ENCODE measurements around the gene PCNX3. TPM values are rescaled to one million over a fixed set of nuclear protein-coding genes. Genes with fewer than 3 reads are reported as not detected.

PCNX3 gene
- total RNA-seq, 1 donor from 2014 or later = 45.6 TPM

GRCh38 chr11:65591939-65592857, 23.4 kb upstream of the PCNX3 start:
- Histone ChIP-seq H3K27ac (ENCODE audit: low read depth, low read length) (peak overlapping the region; percentile 58), H3K79me2 (ENCODE audit: insufficient read depth, low read length) (no peaks in the 10 kb centered on the region), H2AFZ (ENCODE audit: low read depth, low read length) (peak overlapping the region; percentile 86), H3K36me3 (ENCODE audit: insufficient read depth, low read length) (no peaks in the 10 kb centered on the region), H3K4me2 (ENCODE audit: low read length) (peak overlapping the region; percentile 84), H3K4me3 (ENCODE audit: insufficient read depth, low read depth, low read length) (peak overlapping the region; percentile 37), H3K4me1 (ENCODE audit: insufficient read depth, low read length) (peaks cover 11% of the 10 kb centered on the region), H4K20me1 (ENCODE audit: insufficient read depth, low read length) (peaks cover 6% of the 10 kb centered on the region), H3K9ac (ENCODE audit: low read length) (peak overlapping the region; percentile 58), H3K9me3 (ENCODE audit: insufficient read depth, low read depth, low read length) (no peaks in the 10 kb centered on the region), H3K27me3 (ENCODE audit: insufficient read depth, low read length) (no peaks in the 10 kb centered on the region)
- peak; percentile 69 for DNase-seq (ENCODE audit: low read depth)
- Mint-ChIP-seq H3K27ac (ENCODE audit: unreplicated experiment) (no peak overlapping the region), H3K4me3 (ENCODE audit: unreplicated experiment) (no peak overlapping the region), H3K4me1 (ENCODE audit: low read depth, unreplicated experiment) (peaks cover 6% of the 10 kb centered on the region), H3K27me3 (ENCODE audit: low read depth, unreplicated experiment) (peaks cover 10% of the 10 kb centered on the region), H3K36me3 (ENCODE audit: low read depth, unreplicated experiment) (no peaks in the 10 kb centered on the region), H3K9me3 (ENCODE audit: unreplicated experiment) (no peaks in the 10 kb centered on the region)
- FAIRE-seq = no peak
- TF ChIP-seq CTCF (IDR thresholded peaks at IDR 0.05; ENCODE audit: insufficient read depth, low read depth, low read length) = no peak
- no peak for TF ChIP-seq EZH2 (IDR thresholded peaks at IDR 0.05; ENCODE audit: insufficient read depth, low read length)

GRCh38 chr11:65592858-65593517, 22.6 kb upstream of the PCNX3 start:
- TF ChIP-seq CTCF (IDR thresholded peaks at IDR 0.05; ENCODE audit: insufficient read depth, low read depth, low read length) = no peak
- TF ChIP-seq EZH2 (IDR thresholded peaks at IDR 0.05; ENCODE audit: insufficient read depth, low read length) = no peak
- H2AFZ ChIP-seq (ENCODE audit: low read depth, low read length) = no peak overlapping the region
- peaks cover 2% of the 10 kb centered on the region for H3K36me3 ChIP-seq (ENCODE audit: insufficient read depth, low read length)
- DNase-seq (ENCODE audit: low read depth) (no peak), FAIRE-seq (no peak)
- Mint-ChIP-seq H3K27ac (ENCODE audit: unreplicated experiment) (no peak overlapping the region), H3K4me3 (ENCODE audit: unreplicated experiment) (no peak overlapping the region), H3K4me1 (ENCODE audit: low read depth, unreplicated experiment) (peaks cover 4% of the 10 kb centered on the region), H3K9me3 (ENCODE audit: unreplicated experiment) (no peaks in the 10 kb centered on the region), H3K27me3 (ENCODE audit: low read depth, unreplicated experiment) (peaks cover 10% of the 10 kb centered on the region), H3K36me3 (ENCODE audit: low read depth, unreplicated experiment) (no peaks in the 10 kb centered on the region)
- no peaks in the 10 kb centered on the region for H3K9me3 ChIP-seq (ENCODE audit: insufficient read depth, low read depth, low read length)
- no peak overlapping the region for H3K9ac ChIP-seq (ENCODE audit: low read length)
- H3K79me2 ChIP-seq (ENCODE audit: insufficient read depth, low read length) = no peaks in the 10 kb centered on the region
- no peak overlapping the region for H3K4me3 ChIP-seq (ENCODE audit: insufficient read depth, low read depth, low read length)
- no peak overlapping the region for H3K27ac ChIP-seq (ENCODE audit: low read depth, low read length)
- peaks cover 6% of the 10 kb centered on the region for H4K20me1 ChIP-seq (ENCODE audit: insufficient read depth, low read length)
- peak overlapping the region; percentile 84 for H3K4me2 ChIP-seq (ENCODE audit: low read length)
- no peaks in the 10 kb centered on the region for H3K27me3 ChIP-seq (ENCODE audit: insufficient read depth, low read length)
- H3K4me1 ChIP-seq (ENCODE audit: insufficient read depth, low read length) = peaks cover 10% of the 10 kb centered on the region
